Measurements from ENCODE around the gene AURKAIP1. TPM values are rescaled to one million over a fixed set of nuclear protein-coding genes. Genes with fewer than 3 reads are reported as not detected.
A peak's percentile ranks its signal among the peaks of the same experiment; 100 is the strongest.

AURKAIP1 gene
- total and polyA plus RNA-seq, 9 donors, result 6.0 to 94.0 (median 73.2) TPM

DNA sequence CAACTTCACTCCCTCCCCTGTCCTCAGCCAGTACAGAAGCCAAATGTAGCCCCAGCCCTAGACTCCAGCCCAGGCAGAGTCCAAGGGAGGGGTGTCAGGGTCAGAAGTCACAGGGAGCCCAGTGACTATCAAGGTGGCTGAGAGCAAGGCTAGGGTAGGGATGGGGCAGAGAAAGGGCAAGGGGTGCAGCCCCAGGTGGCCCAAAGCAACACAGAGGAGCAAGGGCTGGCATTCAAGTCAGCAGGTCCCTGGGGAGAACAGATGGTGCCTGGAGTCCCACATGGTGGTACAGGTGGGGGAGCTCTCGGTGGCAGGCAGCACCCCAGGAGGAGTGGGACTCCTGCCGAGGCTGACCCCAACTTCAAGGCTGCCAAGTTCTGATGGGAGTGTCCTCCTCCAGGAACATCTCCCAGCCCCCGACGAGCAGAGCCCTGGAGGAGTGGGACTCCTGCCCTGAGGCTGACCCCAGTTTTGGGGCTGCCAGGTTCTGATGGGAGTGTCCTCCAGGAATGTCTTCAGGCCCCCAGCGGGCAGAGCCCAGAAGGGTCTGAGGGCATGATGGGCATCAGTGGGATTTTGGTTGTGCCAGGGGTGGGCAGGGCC is 22.1 kb downstream of the AURKAIP1 start:
- WGBS, 3 donors, result 22 to 33% (median 27%) methylated on average over 4 to 5 of the region's 5 CpGs
- H3K27me3 ChIP-seq, result no peaks in the 10 kb centered on the region
- intact Hi-C loops (cut with DNase I), result no loop called here
- H3K4me3 ChIP-seq, result no peak overlapping the region
- H3K36me3 ChIP-seq, result no peaks in the 10 kb centered on the region
- H3K4me1 ChIP-seq (ENCODE audit: insufficient read depth), result peaks cover 17% of the 10 kb centered on the region
- TF ChIP-seq, protein P1, sequence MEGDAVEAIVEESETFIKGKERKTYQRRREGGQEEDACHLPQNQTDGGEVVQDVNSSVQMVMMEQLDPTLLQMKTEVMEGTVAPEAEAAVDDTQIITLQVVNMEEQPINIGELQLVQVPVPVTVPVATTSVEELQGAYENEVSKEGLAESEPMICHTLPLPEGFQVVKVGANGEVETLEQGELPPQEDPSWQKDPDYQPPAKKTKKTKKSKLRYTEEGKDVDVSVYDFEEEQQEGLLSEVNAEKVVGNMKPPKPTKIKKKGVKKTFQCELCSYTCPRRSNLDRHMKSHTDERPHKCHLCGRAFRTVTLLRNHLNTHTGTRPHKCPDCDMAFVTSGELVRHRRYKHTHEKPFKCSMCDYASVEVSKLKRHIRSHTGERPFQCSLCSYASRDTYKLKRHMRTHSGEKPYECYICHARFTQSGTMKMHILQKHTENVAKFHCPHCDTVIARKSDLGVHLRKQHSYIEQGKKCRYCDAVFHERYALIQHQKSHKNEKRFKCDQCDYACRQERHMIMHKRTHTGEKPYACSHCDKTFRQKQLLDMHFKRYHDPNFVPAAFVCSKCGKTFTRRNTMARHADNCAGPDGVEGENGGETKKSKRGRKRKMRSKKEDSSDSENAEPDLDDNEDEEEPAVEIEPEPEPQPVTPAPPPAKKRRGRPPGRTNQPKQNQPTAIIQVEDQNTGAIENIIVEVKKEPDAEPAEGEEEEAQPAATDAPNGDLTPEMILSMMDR (IDR thresholded peaks at IDR 0.05), result no peak
- TF ChIP-seq EP300 (IDR thresholded peaks at IDR 0.05) (no peak), POLR2A (IDR thresholded peaks at IDR 0.05) (no peak)
- no peaks in the 10 kb centered on the region for H3K9me3 ChIP-seq
- DNase-seq, result no peak
- no peak overlapping the region for H3K27ac ChIP-seq

DNA sequence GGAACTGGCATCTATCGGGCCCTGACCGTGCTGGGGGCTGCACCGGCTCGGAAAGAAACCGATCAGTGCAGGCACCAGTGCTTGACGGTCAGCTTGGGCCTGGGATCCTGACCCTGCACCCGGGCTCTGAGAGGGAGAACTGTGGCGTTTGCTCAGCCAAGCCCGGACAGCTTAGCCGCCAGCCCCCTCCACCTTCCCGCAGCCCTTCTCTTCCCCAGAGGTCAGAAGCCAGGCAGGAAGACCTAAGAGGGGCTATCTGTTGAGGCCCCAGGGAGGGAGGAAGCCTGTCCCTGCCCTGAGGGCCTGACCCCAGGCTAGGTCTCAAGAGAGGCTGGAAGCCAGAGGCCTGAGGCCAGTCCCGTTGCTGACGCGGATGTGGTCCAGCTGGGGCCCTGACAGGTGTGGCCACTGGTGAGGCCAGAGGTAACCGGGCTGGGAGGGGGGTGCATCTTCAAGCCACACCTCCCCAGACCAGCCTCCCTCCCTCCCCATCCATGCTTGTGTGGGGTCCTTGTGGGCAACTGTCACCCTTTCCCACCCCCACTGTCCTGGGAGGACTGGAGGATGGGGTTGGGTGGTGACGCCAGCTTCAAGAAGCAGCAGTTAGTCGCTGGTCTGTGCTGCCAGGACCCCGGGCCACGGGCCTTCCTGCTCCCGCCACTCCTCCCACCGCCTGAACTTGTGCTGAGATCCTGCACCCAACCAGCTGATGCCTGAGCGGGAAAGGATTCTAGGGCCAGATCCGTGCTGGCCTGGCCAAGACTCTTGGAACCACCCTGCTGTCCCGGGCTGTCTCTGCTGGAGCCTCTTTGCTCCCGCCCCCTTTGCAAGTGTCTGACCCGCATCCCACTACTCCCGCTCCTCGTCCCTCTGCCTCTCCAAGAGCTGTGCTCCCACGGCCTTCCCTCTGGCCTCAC is 23.2 kb downstream of the AURKAIP1 start:
- Histone ChIP-seq H3K9me3 (no peaks in the 10 kb centered on the region), H3K27ac (peak overlapping the region; percentile 21 to 72), H3K4me3 (no peak overlapping the region), H3K27me3 (no peaks in the 10 kb centered on the region), H3K4me1 (ENCODE audit: insufficient read depth) (peaks cover 23% of the 10 kb centered on the region), H3K36me3 (no peaks in the 10 kb centered on the region)
- intact Hi-C loops (cut with DNase I), result no loop called here
- TF ChIP-seq, protein P1 (IDR thresholded peaks at IDR 0.05), result no peak
- TF ChIP-seq POLR2A (IDR thresholded peaks at IDR 0.05) (no peak), EP300 (IDR thresholded peaks at IDR 0.05) (no peak)
- DNase-seq, result peak in 3 of 5 donors; percentile 63 to 71 (median 69)
- WGBS, 3 donors, result 40 to 42% (median 41%) methylated on average over 29 of the region's 29 CpGs

DNA sequence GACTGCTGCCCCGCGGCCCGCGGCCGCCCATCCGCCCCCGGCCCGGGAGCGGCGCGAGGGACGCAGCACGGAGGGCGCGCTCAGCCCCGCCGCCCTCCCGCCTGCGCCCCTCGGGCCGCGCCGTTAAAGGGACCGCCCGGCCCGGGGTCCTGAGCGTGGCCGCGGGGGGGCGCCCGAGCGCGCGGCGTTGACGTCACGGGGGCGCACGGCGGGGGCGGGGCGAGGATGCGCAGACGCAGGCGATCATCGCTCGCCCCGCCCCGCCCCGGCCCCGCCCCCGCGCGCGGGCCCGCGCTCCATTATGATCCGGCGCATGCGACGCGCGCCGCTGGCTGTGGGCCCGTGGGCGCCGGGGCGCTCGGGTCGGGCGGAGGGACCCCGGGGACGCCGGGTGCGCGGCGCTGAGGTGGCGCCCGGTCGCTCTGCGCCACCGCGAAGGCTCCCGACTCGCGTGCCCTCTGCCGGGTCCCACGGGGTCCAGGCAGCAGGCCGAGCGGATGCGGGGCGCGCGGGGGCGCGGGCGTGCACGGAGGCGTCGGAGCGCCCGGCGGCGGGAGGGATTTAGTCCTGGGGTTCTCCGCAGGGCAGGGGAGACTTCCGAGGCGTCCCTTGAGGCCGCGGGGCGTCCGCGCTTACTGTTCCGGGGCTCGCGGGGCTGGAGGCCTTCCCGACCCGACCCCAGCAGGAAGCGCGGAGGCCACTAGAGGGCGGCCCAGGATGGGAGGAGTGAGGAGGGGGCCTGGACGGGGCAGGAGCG is 25.6 kb downstream of the AURKAIP1 start, which contains the start of gene DVL1:
DVL1 (minus strand) TSS at position 163 of the 757 bp plus-strand sequence. CDS start 353 bp downstream, outside the sequence.
- peaks cover 33% of the 10 kb centered on the region for H3K4me1 ChIP-seq (ENCODE audit: insufficient read depth)
- intact Hi-C loops (cut with DNase I), result loop anchor here in 1 of 4 donors (1.0 to 2.0 kb wide), 3 partner anchors 25 to 76 kb away; partner anchors contain the start of genes CCNL2, CPTP, INTS11 and UBE2J2
- WGBS, 3 donors, result 0 to 1% (median 0%) methylated on average over 27 to 121 of the region's 122 CpGs
- peak; percentile 74 to 86 (median 81) for DNase-seq
- no peaks in the 10 kb centered on the region for H3K9me3 ChIP-seq
- H3K27ac ChIP-seq, result peak within 1 kb of the TSS; percentile 59 to 90
- TF ChIP-seq POLR2A (IDR thresholded peaks at IDR 0.05) (peak; percentile 41), EP300 (IDR thresholded peaks at IDR 0.05) (no peak)
- TF ChIP-seq, protein P1 (IDR thresholded peaks at IDR 0.05), result peak in 2 of 3 donors; percentile 68 to 77
- H3K27me3 ChIP-seq, result no peaks in the 10 kb centered on the region
- no peaks in the 10 kb centered on the region for H3K36me3 ChIP-seq
- H3K4me3 ChIP-seq, result peak within 1 kb of the TSS; percentile 60

Measured in ovary (tissue), 9 donors.